IPS DF 6.9 (cell line): ENCODE measurements around the gene ERC2.
A peak's percentile ranks its signal among the peaks of the same experiment; 100 is the strongest.

Experiments
- DNase-seq: peaks from one replicate; pipeline ENCODE4 v3.0.0-alpha.2; 2013; ENCODE audit warnings: low read depth, low spot score
- H3K27ac ChIP-seq: one replicate; pipeline ENCODE4 v1.5.1; 2013; ENCODE audit warnings: low read length, control low read depth
- H3K27me3 ChIP-seq: 2 replicates; pipeline ENCODE4 v1.6.1; 2013; ENCODE audit warnings: mild to moderate bottlenecking, low read length; ENCODE audit not compliant: control insufficient read depth, insufficient read depth
- H3K36me3 ChIP-seq: 2 replicates; pipeline ENCODE4 v1.6.1; 2013; ENCODE audit warnings: low read length; ENCODE audit not compliant: control insufficient read depth, insufficient read depth
- H3K4me1 ChIP-seq: 2 replicates; pipeline ENCODE4 v1.6.1; 2013; ENCODE audit warnings: low read length; ENCODE audit not compliant: control insufficient read depth, insufficient read depth
- H3K4me3 ChIP-seq: 2 replicates; pipeline ENCODE4 v1.5.1; 2013; ENCODE audit warnings: mild to moderate bottlenecking, low read length
- H3K9me3 ChIP-seq: 2 replicates; pipeline ENCODE4 v1.6.1; 2013; ENCODE audit warnings: low read length, inconsistent platforms; ENCODE audit not compliant: control insufficient read depth, insufficient read depth
- WGBS: extraction: QIAGEN DNeasy Blood & Tissue Kit; methylation state at CpG from one replicate; pipeline ENCODE4 v1.1.7; 2013; ENCODE audit warnings: mixed read lengths, missing lambda C conversion rate; ENCODE audit not compliant: insufficient read length, insufficient coverage; 5-methylcytosine and 5-hydroxymethylcytosine counted together

The ERC2 gene

DNA sequence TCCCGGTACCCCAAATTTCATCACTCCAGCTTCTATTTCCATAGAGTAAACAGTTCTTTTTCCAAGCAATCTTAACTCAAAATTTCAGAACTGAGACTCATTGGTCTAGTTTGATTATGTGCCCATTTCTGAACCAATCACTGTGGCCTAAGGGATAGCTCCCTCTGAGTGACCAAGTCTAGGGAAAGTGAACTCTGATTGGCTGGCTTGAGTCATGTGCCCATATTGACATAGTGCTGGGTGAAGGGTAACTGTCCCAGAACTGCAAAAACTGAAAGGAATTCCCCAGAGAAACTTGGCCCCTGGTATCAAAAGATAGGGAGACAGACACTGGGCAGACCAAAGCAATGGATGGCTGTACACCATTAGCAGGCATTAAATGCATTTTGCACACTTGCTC, 810.0 kb downstream of the ERC2 start:
- no peak overlapping the region for H3K27ac ChIP-seq
- no peaks in the 10 kb centered on the region for H3K9me3 ChIP-seq
- H3K4me1 ChIP-seq: peaks cover 4% of the 10 kb centered on the region
- H3K27me3 ChIP-seq: no peaks in the 10 kb centered on the region
- WGBS: no CpG with 5 or more reads among the region's 1 CpG
- no peak overlapping the region for H3K4me3 ChIP-seq
- no peaks in the 10 kb centered on the region for H3K36me3 ChIP-seq
- no peak for DNase-seq

DNA sequence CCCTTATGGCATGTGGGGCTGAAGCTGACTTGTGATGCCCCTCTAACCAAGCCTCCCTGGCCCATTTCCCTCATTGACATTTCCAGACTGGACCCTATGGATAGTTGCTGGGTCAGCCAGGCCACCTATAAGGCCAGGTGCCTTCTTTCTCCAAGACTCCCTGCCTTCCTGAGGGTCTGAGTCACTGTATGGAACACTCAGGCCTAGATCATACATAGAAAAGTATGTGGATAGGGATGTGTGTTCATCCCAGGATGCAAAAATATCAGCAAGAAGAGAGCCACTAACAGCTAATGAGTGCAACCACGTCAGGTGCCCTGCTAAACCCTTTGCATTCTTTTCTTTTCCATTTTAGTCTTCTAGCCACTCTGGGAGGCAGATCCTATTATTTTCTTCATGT, 812.7 kb downstream of the ERC2 start:
- no peaks in the 10 kb centered on the region for H3K27me3 ChIP-seq
- no peak for DNase-seq
- WGBS: no CpG with 5 or more reads among the region's 1 CpG
- no peaks in the 10 kb centered on the region for H3K36me3 ChIP-seq
- no peak overlapping the region for H3K27ac ChIP-seq
- H3K4me3 ChIP-seq: no peak overlapping the region
- no peaks in the 10 kb centered on the region for H3K9me3 ChIP-seq
- peaks cover 5% of the 10 kb centered on the region for H3K4me1 ChIP-seq

DNA sequence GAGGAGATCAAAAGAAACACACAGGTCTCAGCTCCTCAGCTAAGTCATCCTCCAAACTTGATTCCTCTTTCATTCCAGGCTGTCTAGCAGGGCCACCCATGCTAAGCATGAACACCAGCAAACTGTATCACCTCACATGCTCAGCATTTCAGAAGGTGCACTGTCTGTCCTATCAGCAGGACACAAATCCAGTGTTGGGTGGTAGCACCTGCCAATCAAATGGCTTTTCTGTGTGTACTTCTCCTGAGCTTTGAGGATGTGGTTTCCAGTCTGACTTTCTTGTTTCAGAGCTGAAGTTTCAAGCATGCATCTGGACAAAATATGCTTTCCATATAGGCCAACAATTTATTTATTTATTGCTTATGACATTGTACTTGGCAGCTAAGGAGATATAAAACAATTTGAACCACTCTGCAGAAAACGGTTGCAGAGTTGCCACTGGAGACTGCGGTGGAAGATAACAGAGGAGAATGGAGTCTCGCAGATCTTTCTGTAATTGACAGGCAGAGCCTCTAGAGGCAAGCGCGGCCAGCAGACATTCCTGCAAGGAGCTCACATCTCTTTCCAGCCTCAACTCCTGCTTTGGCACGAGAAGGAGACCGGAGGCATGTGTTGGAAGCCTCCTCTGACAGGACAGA, 814.0 kb downstream of the ERC2 start:
- Histone ChIP-seq H3K27me3 (no peaks in the 10 kb centered on the region), H3K9me3 (no peaks in the 10 kb centered on the region), H3K4me1 (peaks cover 10% of the 10 kb centered on the region), H3K36me3 (no peaks in the 10 kb centered on the region), H3K4me3 (no peak overlapping the region), H3K27ac (no peak overlapping the region)
- no peak for DNase-seq
- no CpG with 5 or more reads among the region's 7 CpGs for WGBS

- H3K9me3 ChIP-seq: no peaks in the 10 kb centered on the region
- no peak overlapping the region for H3K4me3 ChIP-seq
- peaks cover 15% of the 10 kb centered on the region for H3K4me1 ChIP-seq
- no peaks in the 10 kb centered on the region for H3K36me3 ChIP-seq
- no peak for DNase-seq
- no peaks in the 10 kb centered on the region for H3K27me3 ChIP-seq
- no CpG with 5 or more reads among the region's 3 CpGs for whole genome bisulfite sequencing
- H3K27ac ChIP-seq: no peak overlapping the region
These were observed 817.3 kb downstream of the ERC2 start for GRCh38 chr3:55651011-55651410.

DNA sequence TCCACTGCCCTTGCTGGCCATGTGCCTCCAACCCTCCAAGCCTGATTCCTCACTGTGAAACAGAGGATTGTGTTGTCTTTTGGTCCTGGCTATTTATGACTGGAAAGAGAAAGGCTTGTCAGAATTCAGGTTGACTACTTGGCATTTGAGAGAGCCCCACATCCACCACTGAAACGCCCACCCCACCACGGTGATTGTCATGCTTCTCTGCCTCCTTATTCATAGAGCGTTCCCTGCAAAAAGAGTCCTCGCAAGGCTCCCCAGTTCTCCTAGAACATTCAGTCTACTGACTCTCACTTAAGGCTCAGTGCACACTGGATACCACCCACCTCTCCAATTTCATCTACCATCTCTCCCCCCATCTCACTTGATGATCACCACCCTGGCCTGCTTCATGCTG, 818.3 kb downstream of the ERC2 start:
- no peaks in the 10 kb centered on the region for H3K27me3 ChIP-seq
- peaks cover 15% of the 10 kb centered on the region for H3K4me1 ChIP-seq
- no peaks in the 10 kb centered on the region for H3K9me3 ChIP-seq
- no peak for DNase-seq
- no peak overlapping the region for H3K4me3 ChIP-seq
- WGBS: no CpG with 5 or more reads among the region's 4 CpGs
- H3K27ac ChIP-seq: no peak overlapping the region
- H3K36me3 ChIP-seq: no peaks in the 10 kb centered on the region

DNA sequence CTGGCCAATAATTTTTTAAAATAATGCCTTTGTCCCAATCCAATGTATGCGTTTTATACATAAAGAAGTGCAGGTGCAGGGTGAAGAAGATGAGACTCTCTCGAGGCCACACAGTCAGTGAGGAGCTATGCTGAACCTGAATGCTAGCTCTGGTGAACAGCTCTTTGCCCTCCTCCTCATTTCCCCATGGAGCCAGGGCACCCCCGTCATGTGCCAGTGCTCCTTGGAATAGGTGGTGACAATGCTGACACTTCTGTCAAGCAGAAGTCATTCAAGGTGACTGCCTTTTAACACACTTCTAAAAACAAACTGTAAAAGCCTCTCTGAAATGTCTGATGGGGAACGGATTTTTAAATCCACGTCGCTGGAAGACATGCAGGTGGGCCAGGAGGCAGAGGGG, 818.7 kb downstream of the ERC2 start:
- DNase-seq: no peak
- Histone ChIP-seq H3K27me3 (no peaks in the 10 kb centered on the region), H3K27ac (no peak overlapping the region), H3K9me3 (no peaks in the 10 kb centered on the region), H3K4me1 (peaks cover 15% of the 10 kb centered on the region), H3K36me3 (no peaks in the 10 kb centered on the region), H3K4me3 (no peak overlapping the region)
- no CpG with 5 or more reads among the region's 6 CpGs for WGBS

GRCh38 chr3:55648591-55649318, 819.5 kb downstream of the ERC2 start:
- Histone ChIP-seq H3K27ac (no peak overlapping the region), H3K4me1 (peaks cover 15% of the 10 kb centered on the region), H3K9me3 (no peaks in the 10 kb centered on the region), H3K4me3 (no peak overlapping the region), H3K36me3 (no peaks in the 10 kb centered on the region), H3K27me3 (no peaks in the 10 kb centered on the region)
- WGBS: no CpG with 5 or more reads among the region's 7 CpGs
- peak; percentile 85 for DNase-seq

GRCh38 chr3:55647670-55648069, 820.6 kb downstream of the ERC2 start:
- DNase-seq: no peak
- WGBS: no CpG with 5 or more reads among the region's 10 CpGs
- no peaks in the 10 kb centered on the region for H3K9me3 ChIP-seq
- H3K27ac ChIP-seq: no peak overlapping the region
- H3K36me3 ChIP-seq: no peaks in the 10 kb centered on the region
- H3K27me3 ChIP-seq: no peaks in the 10 kb centered on the region
- peaks cover 15% of the 10 kb centered on the region for H3K4me1 ChIP-seq
- H3K4me3 ChIP-seq: no peak overlapping the region

DNA sequence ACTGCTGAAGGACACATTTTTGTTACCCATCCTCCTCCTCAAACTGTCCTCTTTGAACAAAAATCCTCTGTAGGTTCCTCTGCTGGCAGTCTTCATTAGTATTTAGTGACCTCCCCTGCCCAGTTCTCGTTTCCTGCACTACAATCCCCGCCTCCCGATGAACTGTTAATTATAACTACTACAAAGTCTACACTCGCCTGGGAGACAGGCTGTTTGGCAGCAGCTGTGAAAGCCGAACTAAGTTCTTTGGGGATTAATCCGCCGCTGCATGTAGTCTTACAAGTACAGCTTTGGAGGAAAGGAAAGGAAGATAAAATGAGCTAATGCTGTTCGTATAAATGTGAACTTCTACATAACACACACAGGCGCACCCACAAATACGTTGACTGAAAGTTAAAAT, 821.2 kb downstream of the ERC2 start:
- H3K4me1 ChIP-seq: peaks cover 15% of the 10 kb centered on the region
- whole genome bisulfite sequencing: no CpG with 5 or more reads among the region's 10 CpGs
- no peaks in the 10 kb centered on the region for H3K9me3 ChIP-seq
- H3K4me3 ChIP-seq: no peak overlapping the region
- no peak overlapping the region for H3K27ac ChIP-seq
- DNase-seq: no peak
- no peaks in the 10 kb centered on the region for H3K27me3 ChIP-seq
- H3K36me3 ChIP-seq: no peaks in the 10 kb centered on the region

- no CpG with 5 or more reads among the region's 3 CpGs for WGBS
- no peaks in the 10 kb centered on the region for H3K27me3 ChIP-seq
- peaks cover 14% of the 10 kb centered on the region for H3K4me1 ChIP-seq
- H3K9me3 ChIP-seq: no peaks in the 10 kb centered on the region
- no peak overlapping the region for H3K4me3 ChIP-seq
- no peaks in the 10 kb centered on the region for H3K36me3 ChIP-seq
- no peak overlapping the region for H3K27ac ChIP-seq
- DNase-seq: no peak
These were observed 822.1 kb downstream of the ERC2 start for GRCh38 chr3:55646121-55646520.

DNA sequence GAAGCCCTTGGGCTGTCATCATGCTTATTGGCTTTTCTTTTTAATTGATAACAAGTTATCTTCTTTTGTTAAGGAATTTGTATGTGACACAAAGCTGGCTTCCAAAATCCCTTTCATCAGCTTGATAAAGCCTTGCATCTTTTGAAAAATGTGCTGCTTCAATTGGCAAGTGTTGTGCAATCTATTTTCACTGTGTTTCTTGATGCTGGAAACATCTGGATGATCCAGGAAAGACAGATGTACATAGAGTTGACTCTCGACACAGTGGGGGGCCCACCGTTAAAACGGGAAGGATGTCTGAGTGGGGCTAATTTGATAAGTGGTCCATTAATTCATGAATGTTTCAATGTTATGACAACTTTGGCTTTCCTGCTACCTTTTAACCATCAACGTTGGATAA, 822.8 kb downstream of the ERC2 start:
- Histone ChIP-seq H3K27me3 (no peaks in the 10 kb centered on the region), H3K36me3 (no peaks in the 10 kb centered on the region), H3K9me3 (no peaks in the 10 kb centered on the region), H3K27ac (no peak overlapping the region), H3K4me1 (peaks cover 14% of the 10 kb centered on the region), H3K4me3 (no peak overlapping the region)
- DNase-seq: no peak
- WGBS: no CpG with 5 or more reads among the region's 4 CpGs
